GM13976 (cell line): ENCODE data around the gene SLC19A1.

Experiments used
- DNase-seq: peaks from one replicate; pipeline ENCODE4 v3.0.0; 2012; ENCODE audit warnings: low spot score
- in situ Hi-C: fragments of 300-500 bp; cut with MboI; formaldehyde crosslinking; loops from one replicate; pipeline ENCODE4 v1.12.0; 2022; ENCODE audit warnings: low sequenced_read_pairs, mixed read lengths, inconsistent platforms; ENCODE audit not compliant: unreplicated experiment
- TF ChIP-seq, protein P1 (sequence below): IDR thresholded peaks from 2 replicates; pipeline ENCODE4 v1.5.1; 2012; ENCODE audit warnings: borderline replicate concordance, mild to moderate bottlenecking; ENCODE audit not compliant: insufficient read depth; ENCODE audit errors: extremely low read depth, missing control alignments, control extremely low read depth

The SLC19A1 gene

DNA sequence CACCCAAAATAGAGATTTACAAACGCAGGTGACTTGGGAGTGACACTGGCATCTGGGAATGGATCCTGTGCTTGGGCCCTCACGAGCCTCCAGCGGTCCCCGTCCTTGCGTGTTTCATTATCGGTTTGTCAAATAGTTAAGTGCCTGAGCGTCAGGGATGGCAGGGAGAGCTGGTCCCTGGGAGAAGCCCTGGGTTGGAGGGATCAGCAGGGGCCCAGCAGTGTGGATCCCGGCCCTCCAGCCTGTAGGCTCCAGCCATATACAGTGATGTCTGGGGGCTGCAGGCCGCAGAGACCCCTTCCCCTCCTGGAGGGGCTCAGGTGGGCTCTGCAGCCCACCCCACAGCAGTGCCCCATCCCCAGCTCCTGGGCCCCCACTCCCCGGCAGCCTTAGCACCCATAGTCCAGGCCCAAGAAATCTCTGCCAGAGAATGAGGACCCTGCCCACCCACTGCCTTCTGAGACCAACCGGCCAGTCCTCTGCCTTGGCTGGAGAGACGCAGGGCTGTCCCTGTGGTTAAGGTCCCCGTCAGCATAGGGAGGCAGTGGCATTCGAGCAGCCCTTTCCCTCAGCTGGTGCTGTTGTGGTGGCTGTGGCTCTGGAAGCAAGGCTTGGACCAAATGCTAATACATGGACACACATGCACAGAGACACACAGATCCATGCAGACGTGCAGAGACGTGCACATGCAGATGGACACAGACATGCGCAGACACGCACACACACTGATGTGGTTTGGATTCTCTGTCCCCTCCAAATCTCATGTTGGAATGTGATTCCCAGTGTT lies 2.4 kb upstream of the SLC19A1 start:
- TF ChIP-seq, protein P1, sequence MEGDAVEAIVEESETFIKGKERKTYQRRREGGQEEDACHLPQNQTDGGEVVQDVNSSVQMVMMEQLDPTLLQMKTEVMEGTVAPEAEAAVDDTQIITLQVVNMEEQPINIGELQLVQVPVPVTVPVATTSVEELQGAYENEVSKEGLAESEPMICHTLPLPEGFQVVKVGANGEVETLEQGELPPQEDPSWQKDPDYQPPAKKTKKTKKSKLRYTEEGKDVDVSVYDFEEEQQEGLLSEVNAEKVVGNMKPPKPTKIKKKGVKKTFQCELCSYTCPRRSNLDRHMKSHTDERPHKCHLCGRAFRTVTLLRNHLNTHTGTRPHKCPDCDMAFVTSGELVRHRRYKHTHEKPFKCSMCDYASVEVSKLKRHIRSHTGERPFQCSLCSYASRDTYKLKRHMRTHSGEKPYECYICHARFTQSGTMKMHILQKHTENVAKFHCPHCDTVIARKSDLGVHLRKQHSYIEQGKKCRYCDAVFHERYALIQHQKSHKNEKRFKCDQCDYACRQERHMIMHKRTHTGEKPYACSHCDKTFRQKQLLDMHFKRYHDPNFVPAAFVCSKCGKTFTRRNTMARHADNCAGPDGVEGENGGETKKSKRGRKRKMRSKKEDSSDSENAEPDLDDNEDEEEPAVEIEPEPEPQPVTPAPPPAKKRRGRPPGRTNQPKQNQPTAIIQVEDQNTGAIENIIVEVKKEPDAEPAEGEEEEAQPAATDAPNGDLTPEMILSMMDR = no peak
- in situ Hi-C loops = no loop called here
- DNase-seq = no peak

GRCh38 chr21:45543710-45544448 lies 1.6 kb upstream of the SLC19A1 start:
- in situ Hi-C loops = no loop called here
- TF ChIP-seq, protein P1 = no peak
- DNase-seq = no peak

GRCh38 chr21:45543371-45543709 lies 1.1 kb upstream of the SLC19A1 start:
- DNase-seq = no peak
- in situ Hi-C loops = no loop called here
- TF ChIP-seq, protein P1 = no peak

DNA sequence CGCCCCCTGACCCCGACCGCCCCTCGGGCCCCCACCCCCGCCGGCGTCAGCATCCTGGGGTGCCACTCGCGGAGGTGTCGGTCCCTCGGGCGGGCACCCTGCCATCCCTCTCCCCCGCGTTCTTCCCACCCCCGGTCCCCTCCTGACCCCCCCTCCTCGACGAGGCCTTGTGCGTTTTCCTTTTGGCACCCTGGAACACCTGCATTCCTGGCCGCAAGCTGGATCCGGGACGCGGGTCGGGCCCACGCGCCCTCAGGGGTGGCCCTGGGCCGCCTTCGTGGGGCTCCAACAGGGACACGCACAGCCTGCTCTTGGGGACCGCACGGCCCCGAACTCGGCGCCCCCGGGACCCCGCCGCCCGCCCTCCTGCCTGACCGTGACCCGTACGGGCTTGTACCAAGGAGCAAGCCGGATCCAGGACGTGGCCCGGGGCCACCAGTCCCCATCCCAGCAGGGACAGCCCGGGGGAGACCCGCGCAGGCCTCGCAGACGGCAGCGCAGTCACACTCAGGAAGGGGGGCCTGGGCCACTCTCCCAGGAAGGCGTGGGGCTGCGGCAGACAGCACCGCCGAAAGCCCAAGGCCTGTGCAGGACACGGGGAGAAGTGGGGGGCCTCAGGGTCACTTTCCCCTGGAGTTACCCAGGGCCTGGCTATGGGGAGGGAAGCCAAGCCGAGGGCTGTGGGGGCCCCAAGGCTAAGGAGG lies 579 bp upstream of the SLC19A1 start:
- TF ChIP-seq, protein P1 = no peak
- in situ Hi-C loops = no loop called here
- DNase-seq = no peak

- in situ Hi-C loops = no loop called here
- DNase-seq = peak; percentile 96
- TF ChIP-seq, protein P1 = no peak
These were observed 810 bp downstream of the SLC19A1 start for GRCh38 chr21:45541221-45542039.

DNA sequence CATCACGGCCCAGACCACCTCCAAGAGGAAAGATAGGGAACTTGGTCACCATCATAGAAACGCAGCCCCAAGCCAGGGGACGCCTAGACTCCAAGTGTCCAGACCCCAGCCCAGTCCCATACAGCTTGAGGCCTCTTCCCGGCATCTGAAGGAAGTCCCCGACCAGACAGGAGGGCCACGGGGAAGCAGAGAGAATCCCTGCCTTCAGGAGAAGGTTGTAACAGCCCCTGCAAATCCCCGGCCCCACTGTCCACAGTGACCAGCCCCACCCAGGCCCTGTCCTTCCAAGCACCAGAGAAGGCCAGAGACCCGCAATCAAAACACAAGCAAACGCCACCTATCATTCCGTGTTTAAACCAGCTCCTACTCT lies 1.7 kb downstream of the SLC19A1 start:
- DNase-seq = no peak
- in situ Hi-C loops = no loop called here
- TF ChIP-seq, protein P1 = no peak
